ENCODE results near the gene ARHGAP6.

Gene ARHGAP6

GRCh38 chrX:11209798-11210414 is 455.8 kb downstream of the ARHGAP6 start:
- no peak for DNase-seq

- DNase-seq, result no peak
Observed at GRCh38 chrX:11206716-11207115, 459.0 kb downstream of the ARHGAP6 start.

- no peak for DNase-seq
Observed at GRCh38 chrX:11205796-11206195, 459.9 kb downstream of the ARHGAP6 start.

GRCh38 chrX:11197671-11198070 is 468.0 kb downstream of the ARHGAP6 start:
- no peak for DNase-seq

GRCh38 chrX:11196476-11196875 is 469.2 kb downstream of the ARHGAP6 start:
- no peak for DNase-seq

- no peak for DNase-seq
Observed at GRCh38 chrX:11193035-11193469, 472.7 kb downstream of the ARHGAP6 start.

- no peak for DNase-seq
Observed at GRCh38 chrX:11190745-11191510, 474.8 kb downstream of the ARHGAP6 start.

- DNase-seq, result no peak
Observed at GRCh38 chrX:11189097-11189496, 476.6 kb downstream of the ARHGAP6 start.

GRCh38 chrX:11188664-11189063 is 477.1 kb downstream of the ARHGAP6 start:
- peak; percentile 20 for DNase-seq

GRCh38 chrX:11187001-11187400 is 478.7 kb downstream of the ARHGAP6 start:
- DNase-seq, result no peak

GRCh38 chrX:11185861-11186260 is 479.9 kb downstream of the ARHGAP6 start:
- no peak for DNase-seq

GRCh38 chrX:11180571-11180970 is 485.1 kb downstream of the ARHGAP6 start:
- no peak for DNase-seq

- DNase-seq, result no peak
Observed at GRCh38 chrX:11172415-11172814, 493.3 kb downstream of the ARHGAP6 start.

GRCh38 chrX:11171956-11172355 is 493.8 kb downstream of the ARHGAP6 start:
- no peak for DNase-seq

GRCh38 chrX:11164433-11164832 is 501.3 kb downstream of the ARHGAP6 start:
- no peak for DNase-seq

GRCh38 chrX:11159149-11159548 is 506.6 kb downstream of the ARHGAP6 start:
- no peak for DNase-seq

GRCh38 chrX:11151799-11152559 is 513.7 kb downstream of the ARHGAP6 start:
- no peak for DNase-seq

- no peak for DNase-seq
Observed at GRCh38 chrX:11148401-11148800, 517.3 kb downstream of the ARHGAP6 start.

GRCh38 chrX:11146411-11146810 is 519.3 kb downstream of the ARHGAP6 start:
- DNase-seq, result no peak

- DNase-seq, result peak; percentile 33
Observed at GRCh38 chrX:11143931-11144678, 521.6 kb downstream of the ARHGAP6 start.

GRCh38 chrX:11138498-11139390 is 527.0 kb downstream of the ARHGAP6 start:
- no peak for DNase-seq
